Fibroblast of skin of right biceps (primary cell): Measurements from ENCODE around the gene AAGAB.
A peak's percentile ranks its signal among the peaks of the same experiment; 100 is the strongest.

ENCODE experiments used
- DNase-seq: peaks from one replicate; pipeline ENCODE4 v3.0.0-alpha.2; 2013

The AAGAB gene

GRCh38 chr15:67207555-67208207 is 46.8 kb downstream of the AAGAB start:
- DNase-seq, result no peak

- DNase-seq, result no peak
These were observed 51.5 kb downstream of the AAGAB start for GRCh38 chr15:67202991-67203390.

GRCh38 chr15:67202091-67202490 is 52.4 kb downstream of the AAGAB start:
- DNase-seq, result no peak

- no peak for DNase-seq
These were observed 53.3 kb downstream of the AAGAB start for GRCh38 chr15:67201136-67201535.

GRCh38 chr15:67199881-67200763 is 54.3 kb downstream of the AAGAB start:
- peak; percentile 69 for DNase-seq

- DNase-seq, result peak; percentile 55
These were observed 55.1 kb downstream of the AAGAB start for GRCh38 chr15:67199391-67199790.

- no peak for DNase-seq
These were observed 56.2 kb downstream of the AAGAB start for GRCh38 chr15:67198157-67198754.

GRCh38 chr15:67197364-67197695 is 57.1 kb downstream of the AAGAB start:
- DNase-seq, result no peak

GRCh38 chr15:67196672-67197363 is 57.6 kb downstream of the AAGAB start:
- DNase-seq, result peak; percentile 89

GRCh38 chr15:67196222-67196621 is 58.2 kb downstream of the AAGAB start:
- no peak for DNase-seq

- no peak for DNase-seq
These were observed 59.2 kb downstream of the AAGAB start for GRCh38 chr15:67195305-67195704.

- DNase-seq, result no peak
These were observed 60.0 kb downstream of the AAGAB start for GRCh38 chr15:67194171-67195114.

- no peak for DNase-seq
These were observed 61.1 kb downstream of the AAGAB start for GRCh38 chr15:67193223-67193990.

GRCh38 chr15:67192185-67192820 is 62.2 kb downstream of the AAGAB start:
- DNase-seq, result no peak

GRCh38 chr15:67190813-67191212 is 63.6 kb downstream of the AAGAB start:
- no peak for DNase-seq

GRCh38 chr15:67190326-67190725 is 64.1 kb downstream of the AAGAB start:
- no peak for DNase-seq

GRCh38 chr15:67189326-67190051 is 65.0 kb downstream of the AAGAB start:
- DNase-seq, result peak; percentile 53

GRCh38 chr15:67188551-67189218 is 65.8 kb downstream of the AAGAB start:
- DNase-seq, result peak; percentile 96

- DNase-seq, result no peak
These were observed 67.1 kb downstream of the AAGAB start for GRCh38 chr15:67187351-67187854.
